ENCODE data around the gene ZYG11B. TPM values are rescaled to one million over a fixed set of nuclear protein-coding genes. Genes with fewer than 3 reads are reported as not detected.
"Not testable (repeated sequence)": the region's sequence is repeated elsewhere in the genome, so short reads cannot be mapped to it uniquely, and the experiment has no call there.

Gene ZYG11B
- total RNA-seq, 4 donors from 2014 or later: 42.1 to 72.2 (median 52.2) TPM

GRCh38 chr1:52798331-52798730, 72.1 kb downstream of the ZYG11B start:
- no peaks in the 10 kb centered on the region for H3K9me3 ChIP-seq
- peaks cover 0 to 55% (median 46%) of the 10 kb centered on the region in 4 donors for H3K36me3 ChIP-seq
- no peak overlapping the region for H3K27ac ChIP-seq (replicated peaks in 1 of 4)
- DNase-seq (ENCODE audit: extremely low spot score): no peak
- no peaks in the 10 kb centered on the region for H3K4me1 ChIP-seq
- intact Hi-C loops (cut with DNase I): no loop called here
- 81% methylated on average over 3 of the region's 3 CpGs for WGBS
- TF ChIP-seq EP300 (IDR thresholded peaks at IDR 0.05) (no peak), POLR2AphosphoS5 (IDR thresholded peaks at IDR 0.05) (no peak), CTCF (IDR thresholded peaks at IDR 0.05) (no peak), POLR2A (IDR thresholded peaks at IDR 0.05; ENCODE audit: low read depth) (no peak)
- no peaks in the 10 kb centered on the region for H3K27me3 ChIP-seq
- H3K4me3 ChIP-seq: no peak overlapping the region

GRCh38 chr1:52801011-52801410, 74.8 kb downstream of the ZYG11B start:
- TF ChIP-seq EP300 (IDR thresholded peaks at IDR 0.05): no peak
- TF ChIP-seq POLR2AphosphoS5 (IDR thresholded peaks at IDR 0.05): no peak
- TF ChIP-seq POLR2A (IDR thresholded peaks at IDR 0.05; ENCODE audit: low read depth): no peak
- TF ChIP-seq CTCF (IDR thresholded peaks at IDR 0.05): no peak
- Histone ChIP-seq H3K36me3 (peaks cover 12 to 62% (median 49%) of the 10 kb centered on the region in 4 donors), H3K27ac (replicated peaks in 1 of 4) (no peak overlapping the region), H3K9me3 (no peaks in the 10 kb centered on the region), H3K4me1 (no peaks in the 10 kb centered on the region), H3K4me3 (no peak overlapping the region), H3K27me3 (no peaks in the 10 kb centered on the region)
- no peak for DNase-seq (ENCODE audit: extremely low spot score)
- intact Hi-C loops (cut with DNase I): no loop called here

- DNase-seq (ENCODE audit: extremely low spot score); H3K27ac ChIP-seq (replicated peaks in 1 of 4); intact Hi-C loops (cut with DNase I); H3K4me3 ChIP-seq; H3K9me3 ChIP-seq; H3K4me1 ChIP-seq; H3K27me3 ChIP-seq: not testable (repeated sequence)
- H3K36me3 ChIP-seq: peaks cover 12 to 60% (median 44%) of the 10 kb centered on the region in 4 donors
- WGBS: 90% methylated on average over 3 of the region's 3 CpGs
These were observed 77.8 kb downstream of the ZYG11B start for GRCh38 chr1:52804083-52804482.

GRCh38 chr1:52814465-52814864, 88.2 kb downstream of the ZYG11B start:
- peaks cover 45 to 91% (median 80%) of the 10 kb centered on the region in 4 donors for H3K36me3 ChIP-seq
- intact Hi-C loops (cut with DNase I): no loop called here
- WGBS: 100% methylated on average over 2 of the region's 2 CpGs

GRCh38 chr1:52820830-52821229, 94.6 kb downstream of the ZYG11B start:
- intact Hi-C loops (cut with DNase I); DNase-seq (ENCODE audit: extremely low spot score); H3K4me1 ChIP-seq; H3K27me3 ChIP-seq; H3K9me3 ChIP-seq; H3K27ac ChIP-seq (replicated peaks in 1 of 4); H3K4me3 ChIP-seq: not testable (repeated sequence)
- 96% methylated on average over 5 of the region's 5 CpGs for WGBS
- peaks cover 43 to 72% (median 61%) of the 10 kb centered on the region in 4 donors for H3K36me3 ChIP-seq

More at GRCh38 chr1:52814465-52814864, 88.2 kb downstream of the ZYG11B start:
- H3K9me3 ChIP-seq: no peaks in the 10 kb centered on the region
- no peak for TF ChIP-seq POLR2A (IDR thresholded peaks at IDR 0.05; ENCODE audit: low read depth)
- TF ChIP-seq EP300 (IDR thresholded peaks at IDR 0.05): no peak
- no peak for TF ChIP-seq POLR2AphosphoS5 (IDR thresholded peaks at IDR 0.05)
- TF ChIP-seq CTCF (IDR thresholded peaks at IDR 0.05): no peak
- no peaks in the 10 kb centered on the region for H3K4me1 ChIP-seq
- no peak overlapping the region for H3K27ac ChIP-seq (replicated peaks in 1 of 4)
- H3K27me3 ChIP-seq: no peaks in the 10 kb centered on the region
- no peak overlapping the region for H3K4me3 ChIP-seq
- no peak for DNase-seq (ENCODE audit: extremely low spot score)

GRCh38 chr1:52825868-52826267, 99.6 kb downstream of the ZYG11B start:
- 22% methylated on average over 1 of the region's 1 CpG for WGBS
- H3K27me3 ChIP-seq: no peaks in the 10 kb centered on the region
- no peak for TF ChIP-seq POLR2A (IDR thresholded peaks at IDR 0.05; ENCODE audit: low read depth)
- no peak for TF ChIP-seq POLR2AphosphoS5 (IDR thresholded peaks at IDR 0.05)
- TF ChIP-seq EP300 (IDR thresholded peaks at IDR 0.05): no peak
- no peak for TF ChIP-seq CTCF (IDR thresholded peaks at IDR 0.05)
- no peak overlapping the region for H3K4me3 ChIP-seq
- H3K36me3 ChIP-seq: peaks cover 10 to 33% (median 21%) of the 10 kb centered on the region in 4 donors
- intact Hi-C loops (cut with DNase I): no loop called here
- no peaks in the 10 kb centered on the region for H3K9me3 ChIP-seq
- no peak overlapping the region for H3K27ac ChIP-seq (replicated peaks in 1 of 4)
- no peaks in the 10 kb centered on the region for H3K4me1 ChIP-seq
- DNase-seq (ENCODE audit: extremely low spot score): no peak

All from esophagus muscularis mucosa (tissue), 4 donors.